ENCODE measurements around the gene L3MBTL3. TPM values are rescaled to one million over a fixed set of nuclear protein-coding genes. Genes with fewer than 3 reads are reported as not detected.

Gene L3MBTL3
- polyA plus RNA-seq, 1 of the 3 experiments (the other 2 are of a cell fraction), result 12.6 TPM

DNA sequence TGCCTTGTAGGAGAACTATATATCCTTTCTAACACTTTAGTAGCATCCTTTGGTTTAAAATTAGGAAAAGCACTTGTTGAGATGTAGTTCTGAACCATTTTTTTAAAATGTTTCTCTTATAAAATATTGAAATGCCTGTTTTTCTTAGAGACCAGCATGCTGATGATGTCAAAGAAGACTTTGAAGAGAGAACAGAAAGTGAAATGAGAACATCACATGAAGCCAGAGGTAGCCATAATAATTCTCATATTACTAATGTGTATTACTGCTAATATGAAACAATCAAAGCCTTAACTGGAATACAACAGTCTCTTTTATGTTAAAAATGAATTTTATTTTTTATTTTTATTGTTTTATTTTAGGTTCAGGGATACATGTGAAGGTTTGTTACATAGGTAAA lies 102.3 kb downstream of the L3MBTL3 start:
- no peak overlapping the region for H3K4me2 ChIP-seq
- TF ChIP-seq FOSL2 (IDR thresholded peaks at IDR 0.05; ENCODE audit: borderline replicate concordance, low read depth) (no peak), FOXJ3 (CRISPR knock-in tag; IDR thresholded peaks at IDR 0.05) (no peak)
- no peaks in the 10 kb centered on the region for H3K9me2 ChIP-seq
- ChIA-PET CTCF (interaction anchor here (0.8 kb wide), 1 partner anchor 14 kb away, joined by 5 read pairs; no protein-coding TSS in a partner anchor), POLR2A (no interaction called here)
- H3K4me3 ChIP-seq (ENCODE audit: low read depth in 2 of 2, low read length in 1 of 2), result no peak overlapping the region
- no peak overlapping the region for H3K27ac ChIP-seq (ENCODE audit: low read depth in 2 of 2, low read length in 1 of 2)
- peaks cover 0 to 1% of the 10 kb centered on the region in 2 experiments; a peak in 1 of 4 replicates for H3K4me1 ChIP-seq (ENCODE audit: control insufficient read depth in 1 of 2, insufficient read depth in 2 of 2, low read depth in 1 of 2, low read length in 1 of 2)
- no peaks in the 10 kb centered on the region for H3K27me3 ChIP-seq (ENCODE audit: insufficient read depth)
- no peak overlapping the region for H2AFZ ChIP-seq (ENCODE audit: low read depth)
- H3K9me3 ChIP-seq, result no peaks in the 10 kb centered on the region
- no peaks in the 10 kb centered on the region for H3K79me2 ChIP-seq (ENCODE audit: insufficient read depth)
- H3K9ac ChIP-seq, result no peak overlapping the region
- no peak for DNase-seq
- H4K20me1 ChIP-seq (ENCODE audit: insufficient read depth), result no peaks in the 10 kb centered on the region
- H3F3A ChIP-seq (replicated peaks; ENCODE audit: insufficient read depth), result no peaks in the 10 kb centered on the region
- peaks cover 3 to 12% of the 10 kb centered on the region in 2 experiments for H3K36me3 ChIP-seq (replicated peaks in 1 of 2; ENCODE audit: control insufficient read depth in 1 of 2, insufficient read depth in 2 of 2, low read length in 1 of 2)

- H3K27ac ChIP-seq (ENCODE audit: low read depth in 2 of 2, low read length in 1 of 2), result no peak overlapping the region
- no peaks in the 10 kb centered on the region for H3K27me3 ChIP-seq (ENCODE audit: insufficient read depth)
- H4K20me1 ChIP-seq (ENCODE audit: insufficient read depth), result no peaks in the 10 kb centered on the region
- no peak for DNase-seq
- H3K9me2 ChIP-seq, result no peaks in the 10 kb centered on the region
- CTCF ChIA-PET, result no interaction called here
- no peak overlapping the region for H3K9ac ChIP-seq
- H3K4me1 ChIP-seq (ENCODE audit: control insufficient read depth in 1 of 2, insufficient read depth in 2 of 2, low read depth in 1 of 2, low read length in 1 of 2), result no peaks in the 10 kb centered on the region
- no peak overlapping the region for H3K4me3 ChIP-seq (ENCODE audit: low read depth in 2 of 2, low read length in 1 of 2)
- H3F3A ChIP-seq (replicated peaks; ENCODE audit: insufficient read depth), result no peaks in the 10 kb centered on the region
- no peaks in the 10 kb centered on the region for H3K79me2 ChIP-seq (ENCODE audit: insufficient read depth)
- no peaks in the 10 kb centered on the region for H3K9me3 ChIP-seq
- 93% methylated on average over 2 of the region's 2 CpGs for WGBS (ENCODE audit: low lambda C conversion rate)
- H3K36me3 ChIP-seq (replicated peaks in 1 of 2; ENCODE audit: control insufficient read depth in 1 of 2, insufficient read depth in 2 of 2, low read length in 1 of 2), result peaks cover 3 to 16% of the 10 kb centered on the region in 2 experiments
- TF ChIP-seq YY1 (IDR thresholded peaks at IDR 0.05; ENCODE audit: low read depth) (no peak), NFIC (IDR thresholded peaks at IDR 0.05; ENCODE audit: borderline replicate concordance) (no peak)
- TF ChIP-seq, protein P1, sequence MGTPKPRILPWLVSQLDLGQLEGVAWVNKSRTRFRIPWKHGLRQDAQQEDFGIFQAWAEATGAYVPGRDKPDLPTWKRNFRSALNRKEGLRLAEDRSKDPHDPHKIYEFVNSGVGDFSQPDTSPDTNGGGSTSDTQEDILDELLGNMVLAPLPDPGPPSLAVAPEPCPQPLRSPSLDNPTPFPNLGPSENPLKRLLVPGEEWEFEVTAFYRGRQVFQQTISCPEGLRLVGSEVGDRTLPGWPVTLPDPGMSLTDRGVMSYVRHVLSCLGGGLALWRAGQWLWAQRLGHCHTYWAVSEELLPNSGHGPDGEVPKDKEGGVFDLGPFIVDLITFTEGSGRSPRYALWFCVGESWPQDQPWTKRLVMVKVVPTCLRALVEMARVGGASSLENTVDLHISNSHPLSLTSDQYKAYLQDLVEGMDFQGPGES (IDR thresholded peaks at IDR 0.05; ENCODE audit: low read depth, low read length), result no peak
- POLR2A ChIA-PET, result no interaction called here
- no peak overlapping the region for H3K4me2 ChIP-seq
- no peak overlapping the region for H2AFZ ChIP-seq (ENCODE audit: low read depth)
These were observed 103.9 kb downstream of the L3MBTL3 start for GRCh38 chr6:130122243-130122642.

DNA sequence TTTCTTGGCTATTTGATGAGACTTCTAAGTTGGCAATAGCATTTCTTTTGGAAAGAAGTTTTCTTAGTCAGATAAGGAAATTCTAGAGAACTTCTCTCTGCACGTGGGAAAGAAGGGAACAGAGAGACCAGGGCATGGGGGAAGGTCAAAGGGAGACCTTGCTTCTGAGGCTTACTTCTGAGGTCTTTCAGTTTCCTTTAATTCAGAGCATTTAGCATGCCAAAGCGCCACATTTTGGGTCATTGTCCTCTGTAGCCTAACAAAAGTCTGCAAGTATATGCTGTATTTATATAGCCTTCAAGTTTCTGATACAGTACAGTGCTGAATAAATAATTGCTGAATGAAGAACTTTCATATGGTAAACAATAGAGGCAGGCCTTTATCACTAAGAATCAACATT lies 108.8 kb downstream of the L3MBTL3 start:
- no peak overlapping the region for H3K4me3 ChIP-seq (ENCODE audit: low read depth in 2 of 2, low read length in 1 of 2)
- ChIA-PET POLR2A (no interaction called here), CTCF (no interaction called here)
- TF ChIP-seq NRF1 (IDR thresholded peaks at IDR 0.05; ENCODE audit: low read depth, low read length), result no peak
- TF ChIP-seq GATA2 (CRISPR knock-in tag; IDR thresholded peaks at IDR 0.05), result no peak
- TF ChIP-seq, protein P2, sequence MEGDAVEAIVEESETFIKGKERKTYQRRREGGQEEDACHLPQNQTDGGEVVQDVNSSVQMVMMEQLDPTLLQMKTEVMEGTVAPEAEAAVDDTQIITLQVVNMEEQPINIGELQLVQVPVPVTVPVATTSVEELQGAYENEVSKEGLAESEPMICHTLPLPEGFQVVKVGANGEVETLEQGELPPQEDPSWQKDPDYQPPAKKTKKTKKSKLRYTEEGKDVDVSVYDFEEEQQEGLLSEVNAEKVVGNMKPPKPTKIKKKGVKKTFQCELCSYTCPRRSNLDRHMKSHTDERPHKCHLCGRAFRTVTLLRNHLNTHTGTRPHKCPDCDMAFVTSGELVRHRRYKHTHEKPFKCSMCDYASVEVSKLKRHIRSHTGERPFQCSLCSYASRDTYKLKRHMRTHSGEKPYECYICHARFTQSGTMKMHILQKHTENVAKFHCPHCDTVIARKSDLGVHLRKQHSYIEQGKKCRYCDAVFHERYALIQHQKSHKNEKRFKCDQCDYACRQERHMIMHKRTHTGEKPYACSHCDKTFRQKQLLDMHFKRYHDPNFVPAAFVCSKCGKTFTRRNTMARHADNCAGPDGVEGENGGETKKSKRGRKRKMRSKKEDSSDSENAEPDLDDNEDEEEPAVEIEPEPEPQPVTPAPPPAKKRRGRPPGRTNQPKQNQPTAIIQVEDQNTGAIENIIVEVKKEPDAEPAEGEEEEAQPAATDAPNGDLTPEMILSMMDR (IDR thresholded peaks at IDR 0.05), result no peak
- TF ChIP-seq EZH2phosphoT487 (IDR thresholded peaks at IDR 0.05; ENCODE audit: borderline replicate concordance, low read depth), result no peak
- no peak for TF ChIP-seq MXI1 (IDR thresholded peaks at IDR 0.05; ENCODE audit: low read depth, low read length)
- no peak for TF ChIP-seq MEF2A (IDR thresholded peaks at IDR 0.05; ENCODE audit: borderline replicate concordance, low read depth)
- no peak for TF ChIP-seq CHD2 (IDR thresholded peaks at IDR 0.05; ENCODE audit: low read length, partially characterized antibody)
- TF ChIP-seq GABPA (IDR thresholded peaks at IDR 0.05; ENCODE audit: low read depth), result no peak
- TF ChIP-seq, protein P1 (IDR thresholded peaks at IDR 0.05; ENCODE audit: low read depth, low read length), result no peak
- no peak for TF ChIP-seq TCF12 (IDR thresholded peaks at IDR 0.05)
- TF ChIP-seq RCOR1 (IDR thresholded peaks at IDR 0.05; ENCODE audit: low read length), result no peak
- no peak for TF ChIP-seq ELF1 (IDR thresholded peaks at IDR 0.05)
- TF ChIP-seq USF1 (IDR thresholded peaks at IDR 0.05; ENCODE audit: borderline replicate concordance, low read depth), result no peak

More for the DNA sequence above, 108.8 kb downstream of the L3MBTL3 start:
- Histone ChIP-seq H2AFZ (ENCODE audit: low read depth) (no peak overlapping the region), H3K9ac (no peak overlapping the region), H3K9me2 (no peaks in the 10 kb centered on the region), H3K9me3 (no peaks in the 10 kb centered on the region), H3K27me3 (ENCODE audit: insufficient read depth) (no peaks in the 10 kb centered on the region), H3K36me3 (replicated peaks in 1 of 2; ENCODE audit: control insufficient read depth in 1 of 2, insufficient read depth in 2 of 2, low read length in 1 of 2) (peaks cover 1 to 5% of the 10 kb centered on the region in 2 experiments), H4K20me1 (ENCODE audit: insufficient read depth) (no peaks in the 10 kb centered on the region), H3K27ac (ENCODE audit: low read depth in 2 of 2, low read length in 1 of 2) (no peak overlapping the region), H3K79me2 (ENCODE audit: insufficient read depth) (no peaks in the 10 kb centered on the region), H3F3A (replicated peaks; ENCODE audit: insufficient read depth) (peaks cover 10% of the 10 kb centered on the region), H3K4me1 (ENCODE audit: control insufficient read depth in 1 of 2, insufficient read depth in 2 of 2, low read depth in 1 of 2, low read length in 1 of 2) (peaks cover 0 to 16% of the 10 kb centered on the region in 2 experiments; a peak in 1 of 4 replicates), H3K4me2 (no peak overlapping the region)
- DNase-seq, result no peak
- WGBS (ENCODE audit: low lambda C conversion rate), result 61% methylated on average over 2 of the region's 2 CpGs

All from SK-N-SH (cell line).